Measurements from ENCODE around the gene EIF4G3.
"Not testable (repeated sequence)": the region's sequence is repeated elsewhere in the genome, so short reads cannot be mapped to it uniquely, and the experiment has no call there.

Gene EIF4G3

GRCh38 chr1:20899154-20899972, 277.3 kb downstream of the EIF4G3 start:
- in situ Hi-C loops (cut with MboI; ENCODE audit: low sequenced_read_pairs), result no loop called here

- in situ Hi-C loops (cut with MboI; ENCODE audit: low sequenced_read_pairs), result no loop called here
Observed at GRCh38 chr1:20896826-20897225, 279.9 kb downstream of the EIF4G3 start.

- in situ Hi-C loops (cut with MboI; ENCODE audit: low sequenced_read_pairs), result no loop called here
Observed at GRCh38 chr1:20893931-20894330, 282.8 kb downstream of the EIF4G3 start.

- in situ Hi-C loops (cut with MboI; ENCODE audit: low sequenced_read_pairs), result no loop called here
Observed at GRCh38 chr1:20891091-20891490, 285.6 kb downstream of the EIF4G3 start.

- in situ Hi-C loops (cut with MboI; ENCODE audit: low sequenced_read_pairs), result no loop called here
Observed at GRCh38 chr1:20887246-20887645, 289.5 kb downstream of the EIF4G3 start.

- in situ Hi-C loops (cut with MboI; ENCODE audit: low sequenced_read_pairs), result no loop called here
Observed at GRCh38 chr1:20885121-20885520, 291.6 kb downstream of the EIF4G3 start.

- in situ Hi-C loops (cut with MboI; ENCODE audit: low sequenced_read_pairs), result no loop called here
Observed at GRCh38 chr1:20884513-20884912, 292.2 kb downstream of the EIF4G3 start.

- in situ Hi-C loops (cut with MboI; ENCODE audit: low sequenced_read_pairs), result no loop called here
Observed at GRCh38 chr1:20883766-20884165, 292.9 kb downstream of the EIF4G3 start.

GRCh38 chr1:20882837-20883236, 293.9 kb downstream of the EIF4G3 start:
- in situ Hi-C loops (cut with MboI; ENCODE audit: low sequenced_read_pairs), result no loop called here

GRCh38 chr1:20878799-20879198, 297.9 kb downstream of the EIF4G3 start:
- in situ Hi-C loops (cut with MboI; ENCODE audit: low sequenced_read_pairs), result no loop called here

- in situ Hi-C loops (cut with MboI; ENCODE audit: low sequenced_read_pairs), result no loop called here
Observed at GRCh38 chr1:20875198-20875973, 301.3 kb downstream of the EIF4G3 start.

- in situ Hi-C loops (cut with MboI; ENCODE audit: low sequenced_read_pairs), result no loop called here
Observed at GRCh38 chr1:20873311-20873710, 303.4 kb downstream of the EIF4G3 start.

GRCh38 chr1:20871419-20871818, 305.3 kb downstream of the EIF4G3 start:
- in situ Hi-C loops (cut with MboI; ENCODE audit: low sequenced_read_pairs), result no loop called here

- in situ Hi-C loops (cut with MboI; ENCODE audit: low sequenced_read_pairs), result no loop called here
Observed at GRCh38 chr1:20870718-20871117, 306.0 kb downstream of the EIF4G3 start.

GRCh38 chr1:20868263-20868662, 308.4 kb downstream of the EIF4G3 start:
- in situ Hi-C loops (cut with MboI; ENCODE audit: low sequenced_read_pairs), result no loop called here

GRCh38 chr1:20867847-20868246, 308.9 kb downstream of the EIF4G3 start:
- in situ Hi-C loops (cut with MboI; ENCODE audit: low sequenced_read_pairs), result no loop called here

- in situ Hi-C loops (cut with MboI; ENCODE audit: low sequenced_read_pairs), result no loop called here
Observed at GRCh38 chr1:20867062-20867461, 309.6 kb downstream of the EIF4G3 start.

- in situ Hi-C loops (cut with MboI; ENCODE audit: low sequenced_read_pairs), result no loop called here
Observed at GRCh38 chr1:20865001-20865400, 311.7 kb downstream of the EIF4G3 start.

- in situ Hi-C loops (cut with MboI; ENCODE audit: low sequenced_read_pairs), result no loop called here
Observed at GRCh38 chr1:20854529-20854928, 322.2 kb downstream of the EIF4G3 start.

- in situ Hi-C loops (cut with MboI; ENCODE audit: low sequenced_read_pairs), result not testable (repeated sequence)
Observed at GRCh38 chr1:20851791-20852190, 324.9 kb downstream of the EIF4G3 start.

GRCh38 chr1:20850021-20850420, 326.7 kb downstream of the EIF4G3 start:
- in situ Hi-C loops (cut with MboI; ENCODE audit: low sequenced_read_pairs), result no loop called here

GRCh38 chr1:20849100-20849499, 327.6 kb downstream of the EIF4G3 start:
- in situ Hi-C loops (cut with MboI; ENCODE audit: low sequenced_read_pairs), result no loop called here

All from HL-60/S4 (cell line).